ENCODE data around the gene EVI5. TPM values are rescaled to one million over a fixed set of nuclear protein-coding genes. Genes with fewer than 3 reads are reported as not detected.

Gene EVI5
- total RNA-seq, 4 donors from 2014 or later: 16.3 to 135 (median 33.7) TPM

DNA sequence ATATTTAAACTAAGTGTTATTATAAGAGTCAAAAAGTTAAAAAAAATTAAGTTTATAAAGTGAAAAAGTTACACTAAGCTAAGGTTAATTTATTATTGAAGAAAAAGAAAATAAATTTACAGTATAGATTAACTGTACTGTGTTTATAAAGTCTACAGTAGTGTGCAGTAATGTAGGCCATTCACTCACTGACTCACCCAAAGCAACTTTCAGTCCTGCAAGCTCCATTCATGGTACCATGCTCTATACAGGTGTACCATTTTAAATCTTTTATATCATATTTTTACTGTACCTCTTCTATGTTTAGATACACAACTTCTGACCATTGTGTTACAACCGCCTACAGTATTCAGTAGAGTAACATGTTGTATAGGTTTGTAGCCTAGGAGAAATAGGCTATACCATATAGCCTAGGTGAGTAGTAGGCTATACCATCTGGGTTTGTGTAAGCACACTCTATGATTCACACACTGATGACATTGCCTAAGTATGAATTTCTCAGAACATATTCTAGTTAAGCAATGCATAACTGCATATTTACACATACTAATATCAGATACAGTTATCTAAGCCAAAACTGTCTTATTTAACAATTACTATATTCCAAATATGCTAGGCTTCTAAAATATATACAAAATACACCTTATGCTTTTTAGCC, 217.6 kb downstream of the EVI5 start:
- TF ChIP-seq POLR2A (IDR thresholded peaks at IDR 0.05): no peak
- TF ChIP-seq, protein P1, sequence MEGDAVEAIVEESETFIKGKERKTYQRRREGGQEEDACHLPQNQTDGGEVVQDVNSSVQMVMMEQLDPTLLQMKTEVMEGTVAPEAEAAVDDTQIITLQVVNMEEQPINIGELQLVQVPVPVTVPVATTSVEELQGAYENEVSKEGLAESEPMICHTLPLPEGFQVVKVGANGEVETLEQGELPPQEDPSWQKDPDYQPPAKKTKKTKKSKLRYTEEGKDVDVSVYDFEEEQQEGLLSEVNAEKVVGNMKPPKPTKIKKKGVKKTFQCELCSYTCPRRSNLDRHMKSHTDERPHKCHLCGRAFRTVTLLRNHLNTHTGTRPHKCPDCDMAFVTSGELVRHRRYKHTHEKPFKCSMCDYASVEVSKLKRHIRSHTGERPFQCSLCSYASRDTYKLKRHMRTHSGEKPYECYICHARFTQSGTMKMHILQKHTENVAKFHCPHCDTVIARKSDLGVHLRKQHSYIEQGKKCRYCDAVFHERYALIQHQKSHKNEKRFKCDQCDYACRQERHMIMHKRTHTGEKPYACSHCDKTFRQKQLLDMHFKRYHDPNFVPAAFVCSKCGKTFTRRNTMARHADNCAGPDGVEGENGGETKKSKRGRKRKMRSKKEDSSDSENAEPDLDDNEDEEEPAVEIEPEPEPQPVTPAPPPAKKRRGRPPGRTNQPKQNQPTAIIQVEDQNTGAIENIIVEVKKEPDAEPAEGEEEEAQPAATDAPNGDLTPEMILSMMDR (IDR thresholded peaks at IDR 0.05): no peak
- H3K27me3 ChIP-seq: no peaks in the 10 kb centered on the region
- no peaks in the 10 kb centered on the region for H3K36me3 ChIP-seq
- no peak for DNase-seq
- no peak overlapping the region for H3K4me3 ChIP-seq
- no peaks in the 10 kb centered on the region for H3K9me3 ChIP-seq
- no peak overlapping the region for H3K27ac ChIP-seq
- no peaks in the 10 kb centered on the region for H3K4me1 ChIP-seq

DNA sequence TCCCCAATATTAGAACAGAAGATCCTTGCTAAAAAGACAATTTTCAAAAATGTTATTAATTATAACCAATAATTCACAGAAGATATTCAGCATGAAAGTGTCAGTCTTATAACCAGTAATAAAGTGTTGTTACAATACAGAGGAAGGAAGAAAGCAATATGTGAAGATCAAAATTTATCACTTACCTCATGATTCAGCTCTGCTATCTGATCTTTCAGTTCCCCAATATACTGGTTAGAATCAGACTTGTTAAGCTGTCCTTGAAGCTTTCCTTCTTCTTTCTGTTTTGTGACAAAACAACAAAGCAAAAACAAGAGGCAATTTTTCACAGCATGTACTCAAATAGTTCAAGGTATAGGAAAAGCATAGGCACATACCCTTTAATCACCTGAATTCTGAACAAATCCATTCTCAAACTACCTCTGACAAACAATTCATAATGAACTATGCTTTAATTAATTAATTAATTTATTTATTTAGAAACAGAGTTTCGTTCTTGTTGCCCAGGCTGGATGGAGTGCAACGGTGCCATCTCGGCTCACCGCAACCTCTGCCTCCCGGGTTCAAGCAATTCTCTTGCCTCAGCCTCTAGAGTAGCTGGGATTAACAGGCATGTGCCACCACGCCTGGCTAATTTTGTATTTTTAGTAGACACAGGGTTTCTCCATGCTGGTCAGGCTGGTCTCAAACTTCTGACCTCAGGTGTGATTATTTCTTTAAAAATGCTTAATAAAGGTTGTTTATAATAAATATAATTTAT, 221.3 kb downstream of the EVI5 start:
- H3K27me3 ChIP-seq: no peaks in the 10 kb centered on the region
- no peak for TF ChIP-seq POLR2A (IDR thresholded peaks at IDR 0.05)
- TF ChIP-seq, protein P1 (IDR thresholded peaks at IDR 0.05): no peak
- H3K4me1 ChIP-seq: no peaks in the 10 kb centered on the region
- no peak overlapping the region for H3K4me3 ChIP-seq
- no peak for DNase-seq
- H3K27ac ChIP-seq: no peak overlapping the region
- no peaks in the 10 kb centered on the region for H3K36me3 ChIP-seq
- H3K9me3 ChIP-seq: no peaks in the 10 kb centered on the region

DNA sequence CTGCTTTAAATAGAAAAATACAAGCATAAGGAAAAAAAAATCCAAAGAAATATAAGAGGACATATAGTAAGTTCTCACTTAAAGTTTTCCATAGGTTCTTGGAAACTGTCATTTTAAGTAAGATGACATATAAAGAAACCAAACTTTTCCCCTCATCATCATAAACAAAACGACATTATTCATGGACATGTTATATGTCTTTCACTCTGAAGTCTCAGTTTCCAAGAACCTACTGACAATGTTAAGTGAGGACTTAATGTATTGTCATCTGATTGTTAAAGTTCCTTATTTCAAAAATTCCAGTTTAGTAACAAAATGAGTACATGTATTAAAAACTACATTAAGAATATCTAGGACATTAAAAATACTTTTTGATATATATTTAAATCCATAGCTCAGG, 228.6 kb downstream of the EVI5 start:
- Histone ChIP-seq H3K27ac (no peak overlapping the region), H3K9me3 (no peaks in the 10 kb centered on the region), H3K27me3 (no peaks in the 10 kb centered on the region), H3K36me3 (no peaks in the 10 kb centered on the region), H3K4me3 (no peak overlapping the region), H3K4me1 (no peaks in the 10 kb centered on the region)
- DNase-seq: no peak
- TF ChIP-seq POLR2A (IDR thresholded peaks at IDR 0.05): no peak
- TF ChIP-seq, protein P1 (IDR thresholded peaks at IDR 0.05): no peak

DNA sequence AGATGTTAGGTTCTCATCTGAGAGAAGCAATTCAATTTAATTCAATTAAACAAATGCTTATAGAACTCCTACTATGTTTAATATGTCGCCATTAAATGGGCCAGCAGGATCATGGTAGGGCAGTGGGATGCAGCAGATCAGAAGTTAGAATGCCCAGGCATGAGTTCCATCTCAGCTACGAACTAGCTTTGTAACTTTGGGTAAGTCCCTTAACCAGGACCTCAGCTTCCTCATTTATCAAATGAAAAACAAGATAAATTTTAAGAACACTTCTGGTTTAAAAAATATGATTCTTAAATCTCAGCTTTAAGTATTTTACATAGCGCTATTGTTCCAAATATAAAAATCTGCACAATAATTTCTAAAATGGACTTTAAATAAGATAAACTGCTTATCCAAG, 230.7 kb downstream of the EVI5 start:
- no peak for DNase-seq
- TF ChIP-seq, protein P1 (IDR thresholded peaks at IDR 0.05): no peak
- TF ChIP-seq POLR2A (IDR thresholded peaks at IDR 0.05): no peak
- H3K4me1 ChIP-seq: no peaks in the 10 kb centered on the region

DNA sequence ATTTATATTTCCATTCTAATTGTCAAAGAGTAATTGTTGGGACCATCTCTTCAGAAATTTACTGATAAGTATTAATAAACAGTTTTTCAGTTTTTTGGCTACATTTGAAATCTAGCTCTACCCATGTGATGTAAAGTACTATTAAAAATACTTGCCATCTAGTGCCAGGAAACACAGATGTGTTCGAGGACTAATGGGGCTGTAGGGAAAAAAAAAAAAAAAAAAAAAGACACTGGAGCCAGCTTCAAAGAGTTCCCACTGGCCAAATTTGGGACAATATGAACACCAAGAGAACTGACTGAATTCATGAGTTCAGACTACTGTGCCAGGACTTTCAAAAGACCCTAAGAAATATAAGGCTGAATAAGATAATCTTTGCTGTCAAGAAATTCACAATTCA, 233.0 kb downstream of the EVI5 start:
- Histone ChIP-seq H3K27ac (no peak overlapping the region), H3K4me1 (no peaks in the 10 kb centered on the region), H3K36me3 (no peaks in the 10 kb centered on the region), H3K4me3 (no peak overlapping the region), H3K27me3 (no peaks in the 10 kb centered on the region), H3K9me3 (no peaks in the 10 kb centered on the region)
- TF ChIP-seq POLR2A (IDR thresholded peaks at IDR 0.05): no peak
- TF ChIP-seq, protein P1 (IDR thresholded peaks at IDR 0.05): no peak
- no peak for DNase-seq

More for the DNA sequence above, 230.7 kb downstream of the EVI5 start:
- H3K27me3 ChIP-seq: no peaks in the 10 kb centered on the region
- no peaks in the 10 kb centered on the region for H3K36me3 ChIP-seq
- H3K4me3 ChIP-seq: no peak overlapping the region
- H3K27ac ChIP-seq: no peak overlapping the region
- no peaks in the 10 kb centered on the region for H3K9me3 ChIP-seq

Measured in Peyer's patch (tissue), 4 donors.